Retinal pigment epithelial cell (primary cell): ENCODE data around the gene OLIG1.

Experiments
- DNase-seq: peaks from one replicate; pipeline ENCODE4 v3.0.0-alpha.2; 2010; ENCODE audit warnings: low read depth
- H3K4me3 ChIP-seq: 2 replicates; pipeline ENCODE4 v1.5.1; 2011; ENCODE audit warnings: mild to moderate bottlenecking, low read length, control low read depth, moderate library complexity
- CTCF ChIP-seq: conservative IDR thresholded peaks from 2 replicates; pipeline ENCODE4 v1.5.1; 2011; ENCODE audit warnings: low read depth, low read length, control low read depth, inconsistent platforms

The OLIG1 gene

GRCh38 chr21:33037501-33037900 lies 32.4 kb upstream of the OLIG1 start:
- no peak overlapping the region for H3K4me3 ChIP-seq
- TF ChIP-seq CTCF: no peak
- no peak for DNase-seq

- no peak for DNase-seq
- no peak overlapping the region for H3K4me3 ChIP-seq
- TF ChIP-seq CTCF: no peak
Measured at GRCh38 chr21:33039536-33039935, 30.4 kb upstream of the OLIG1 start.

GRCh38 chr21:33040215-33040614 lies 29.7 kb upstream of the OLIG1 start:
- H3K4me3 ChIP-seq: no peak overlapping the region
- no peak for DNase-seq
- TF ChIP-seq CTCF: no peak

GRCh38 chr21:33041981-33042380 lies 28.0 kb upstream of the OLIG1 start:
- DNase-seq: no peak
- TF ChIP-seq CTCF: no peak
- no peak overlapping the region for H3K4me3 ChIP-seq

- peak; percentile 61 for DNase-seq
- no peak for TF ChIP-seq CTCF
- H3K4me3 ChIP-seq: no peak overlapping the region
Measured at GRCh38 chr21:33042812-33043211, 27.1 kb upstream of the OLIG1 start.

- H3K4me3 ChIP-seq: no peak overlapping the region
- DNase-seq: no peak
- no peak for TF ChIP-seq CTCF
Measured at GRCh38 chr21:33046455-33046854, 23.5 kb upstream of the OLIG1 start.

GRCh38 chr21:33047231-33047630 lies 22.7 kb upstream of the OLIG1 start:
- no peak for DNase-seq
- H3K4me3 ChIP-seq: no peak overlapping the region
- TF ChIP-seq CTCF: no peak
